Endothelial cell of umbilical vein (primary cell): ENCODE data around the gene ECT2. TPM values are rescaled to one million over a fixed set of nuclear protein-coding genes. Genes with fewer than 3 reads are reported as not detected.

Source experiments
- BruUV-seq: library from RNA; stranded (reverse); fragments of 400-500 nt; replicated peaks from 2 replicates; lab custom pipeline; 2021; lab: Mats Ljungman, UMichigan
- CTCF ChIA-PET: fragments of 300-600, 350-600 bp; sonication (Branson Sonifier 250); formaldehyde crosslinking; loops from one replicate; lab custom pipeline; 2021; ENCODE audit warnings: antibody characterized with exemption, inconsistent platforms; lab: Charles Lee
- POLR2A ChIA-PET: fragments of 300-600, 350-600 bp; sonication (Branson Sonifier 250); formaldehyde crosslinking; loops from one replicate; lab custom pipeline; 2021; ENCODE audit warnings: antibody characterized with exemption, inconsistent platforms; lab: Charles Lee
- DNase-seq: peaks from one replicate; pipeline ENCODE4 v3.0.0-alpha.2; 2011; ENCODE audit warnings: low read depth, low spot score
- FAIRE-seq: peaks from 2 replicates; lab custom pipeline; 2011; peaks lifted over from hg19 to GRCh38; lab: Jason Lieb, UNC
- H2AFZ ChIP-seq: 2 replicates; pipeline ENCODE4 v1.6.0; 2012; ENCODE audit warnings: low read depth, low read length, control low read depth, inconsistent platforms
- H3K27ac ChIP-seq: 2 replicates; pipeline ENCODE4 v1.5.1; 2011; ENCODE audit warnings: low read depth, mild to moderate bottlenecking, control low read depth, low read length, moderate library complexity; ENCODE audit not compliant: insufficient read depth
- H3K27me3 ChIP-seq, 2 experiments: 2 replicates each; pipeline versions ENCODE4 v1.6.0 to v1.6.1; 2011; ENCODE audit warnings: low read length in 2 of 2, mixed read lengths in 1 of 2; ENCODE audit not compliant: control insufficient read depth in 2 of 2, insufficient read depth in 2 of 2
- H3K36me3 ChIP-seq, 2 experiments: 2 replicates in 1 of 2; 3 replicates in 1 of 2; pipeline ENCODE4 v1.5.1; 2011; ENCODE audit warnings: low read length in 2 of 2, mild to moderate bottlenecking in 1 of 2, moderate library complexity in 1 of 2; ENCODE audit not compliant: control insufficient read depth in 2 of 2, insufficient read depth in 2 of 2; ENCODE audit errors: extremely low read depth in 1 of 2
- H3K4me1 ChIP-seq: 3 replicates; pipeline ENCODE4 v1.5.1; 2011; ENCODE audit warnings: mild to moderate bottlenecking, low read length; ENCODE audit not compliant: control insufficient read depth, insufficient read depth; ENCODE audit errors: extremely low read depth
- H3K4me2 ChIP-seq: 2 replicates; pipeline ENCODE4 v1.6.1; 2011; ENCODE audit warnings: low read length, control low read depth, mixed read lengths; ENCODE audit not compliant: insufficient read depth
- H3K4me3 ChIP-seq, 3 experiments: fragments of 200-600 bp in 1 of 3; sonication (generic), shearing (Covaris generic) in 1 of 3; replicated peaks in 1 of 3; 2 replicates each; pipeline ENCODE4 v1.5.1; 2011 to 2016; ENCODE audit warnings: control low read depth in 3 of 3, low read length in 3 of 3, mild to moderate bottlenecking in 2 of 3, inconsistent platforms in 1 of 3, low read depth in 1 of 3, moderate library complexity in 1 of 3; ENCODE audit not compliant: insufficient read depth in 1 of 3
- H3K79me2 ChIP-seq: 2 replicates; pipeline ENCODE4 v1.6.0; 2012; ENCODE audit warnings: low read length, inconsistent platforms; ENCODE audit not compliant: control insufficient read depth, insufficient read depth
- H3K9ac ChIP-seq: replicated peaks from 2 replicates; pipeline ENCODE3; 2011; ENCODE audit warnings: low read length, control low read depth; ENCODE audit not compliant: insufficient read depth; ENCODE audit errors: extremely low read depth
- H3K9me1 ChIP-seq: replicated peaks from 3 replicates; pipeline ENCODE4 v1.6.0; 2011; ENCODE audit warnings: mild to moderate bottlenecking, low read length; ENCODE audit not compliant: control insufficient read depth, insufficient read depth; ENCODE audit errors: extremely low read depth
- H3K9me3 ChIP-seq: replicated peaks from 2 replicates; pipeline ENCODE4 v1.5.1; 2012; ENCODE audit warnings: low read length, inconsistent platforms; ENCODE audit not compliant: control insufficient read depth, insufficient read depth
- H4K20me1 ChIP-seq: replicated peaks from 2 replicates; pipeline ENCODE3; 2011; ENCODE audit warnings: mild to moderate bottlenecking, low read length; ENCODE audit not compliant: control insufficient read depth, insufficient read depth; ENCODE audit errors: extremely low read depth
- CTCF ChIP-seq, 2 donors: IDR thresholded peaks; 1 replicate in 1 of 2; 2 replicates in 1 of 2; pipeline ENCODE4 v1.5.1; 2011; ENCODE audit warnings: low read length in 2 of 2, mild to moderate bottlenecking in 2 of 2, moderate library complexity in 2 of 2, control low read depth in 1 of 2, inconsistent platforms in 1 of 2, low read depth in 1 of 2; ENCODE audit not compliant: insufficient read depth in 1 of 2; ENCODE audit errors: extremely low read depth in 1 of 2
- FOS ChIP-seq: IDR thresholded peaks from 2 replicates; pipeline ENCODE4 v1.6.1; 2011; ENCODE audit warnings: mild to moderate bottlenecking, low read length, moderate library complexity, borderline replicate concordance; ENCODE audit not compliant: insufficient read depth
- GATA2 ChIP-seq: IDR thresholded peaks from 2 replicates; pipeline ENCODE4 v1.7.0; 2011; ENCODE audit warnings: low read depth, mild to moderate bottlenecking, moderate library complexity, mixed read lengths, low read length; ENCODE audit not compliant: insufficient read length, insufficient read depth
- MAX ChIP-seq: IDR thresholded peaks from 2 replicates; pipeline ENCODE4 v1.6.1; 2011; ENCODE audit not compliant: insufficient read depth, insufficient read length
- MYC ChIP-seq: IDR thresholded peaks from one replicate; pipeline ENCODE4 v1.6.1; 2011; ENCODE audit warnings: mild to moderate bottlenecking, low read depth, low read length
- POLR2A ChIP-seq: IDR thresholded peaks from 2 replicates; pipeline ENCODE4 v1.6.1; 2012; ENCODE audit warnings: low read depth, mild to moderate bottlenecking, control low read depth, low read length
- POLR2AphosphoS5 ChIP-seq: IDR thresholded peaks from 2 replicates; pipeline ENCODE4 v1.6.1; 2012; ENCODE audit warnings: low read depth, mild to moderate bottlenecking, control low read depth, low read length, moderate library complexity; ENCODE audit not compliant: insufficient read depth
- dilution Hi-C: fragments of 300-500 bp; cut with MboI; formaldehyde crosslinking; loops from one replicate; pipeline ENCODE4 v1.15.0; 2019; ENCODE audit warnings: low sequenced_read_pairs; ENCODE audit not compliant: extremely low pct_ligation_motif_present
- intact Hi-C: fragments of 100-400 bp; cut with micrococcal nuclease; formaldehyde crosslinking; loops from one replicate; pipeline ENCODE4 v1.10.0; 2022
- polyA plus RNA-seq, 4 experiments: library from polyadenylated mRNA; depleted of rRNA in 3 of 4; stranded (reverse) in 3 of 4; unstranded in 1 of 4; fragments of >200 nt; gene quantifications; 2 replicates each; pipeline versions ENCODE4 v1.2.1 to v1.2.3, GENCODE V29; 2011 to 2012; ENCODE audit warnings: missing spikeins in 1 of 4
- small RNA-seq: library from RNA; depleted of rRNA; stranded (forward); fragments of <200 nt; gene quantifications from one replicate; pipeline ENCODE3, GENCODE V24; 2012; ENCODE audit warnings: low replicate concordance, low read depth; ENCODE audit not compliant: insufficient read depth, insufficient read length
- total RNA-seq: library from RNA; stranded (reverse); gene quantifications from 2 replicates; pipeline ENCODE4 v1.2.3, GENCODE V29; 2021

The ECT2 gene
- total and polyA plus RNA-seq, 2 donors (not counting 3 experiments of a cell fraction or from before 2014, with no cell fraction given) = 10.3 to 47.5 TPM

- intact Hi-C loops = loop anchor here (1.0 to 2.0 kb wide), 3 partner anchors 13 to 49 kb away; no protein-coding TSS in a partner anchor
- H3K9ac ChIP-seq = no peak overlapping the region
- H2AFZ ChIP-seq = peak overlapping the region; percentile 70
- H3K4me3 ChIP-seq = no peak overlapping the region
- dilution Hi-C loops = no loop called here
- H3K4me2 ChIP-seq = peak overlapping the region; percentile 45
- H3K79me2 ChIP-seq = no peaks in the 10 kb centered on the region
- CTCF ChIA-PET = interaction anchor here (0.7 to 1.4 kb wide), 6 partner anchors 11 to 175 kb away, joined by 3 to 7 read pairs (median 4); no protein-coding TSS in a partner anchor
- peaks cover 26% of the 10 kb centered on the region for H3K4me1 ChIP-seq
- no peaks in the 10 kb centered on the region for H3K36me3 ChIP-seq
- FAIRE-seq = peak; percentile 92
- no peaks in the 10 kb centered on the region for H3K9me3 ChIP-seq
- H3K27ac ChIP-seq = peak overlapping the region; percentile 19
- DNase-seq = peak; percentile 77
- no peak for TF ChIP-seq CTCF (IDR thresholded peaks at IDR 0.05; ENCODE audit: extremely low read depth in 1 of 2, insufficient read depth in 1 of 2, low read depth in 1 of 2, low read length in 2 of 2)
- no peak for TF ChIP-seq POLR2A
- no peak for TF ChIP-seq GATA2
- TF ChIP-seq MAX = no peak
- TF ChIP-seq POLR2AphosphoS5 = no peak
- TF ChIP-seq MYC = no peak
- no peak for TF ChIP-seq FOS
- H4K20me1 ChIP-seq = no peaks in the 10 kb centered on the region
- no TSS peak for BruUV-seq
- no peaks in the 10 kb centered on the region for H3K27me3 ChIP-seq
- no peaks in the 10 kb centered on the region for H3K9me1 ChIP-seq
- POLR2A ChIA-PET = no interaction called here
These were observed 119.4 kb downstream of the ECT2 start for GRCh38 chr3:172869784-172870518.

Small RNA genes within 50 kb of the gene (small RNA-seq; reads per million reads assigned to genes)
- not detected for gene AC108667.1
- gene RF00139 = not detected
- gene RNU4-4P = not detected
- not detected for gene RNU6-547P

Other genes starting within 250 kb of the ECT2 start
- 18.5 and 31.2 TPM in 2 replicates for gene TNFSF10, start 227.3 kb upstream of the ECT2 start, total RNA-seq
- 35.6 and 55.0 TPM in 2 replicates for gene TNFSF10, start 227.3 kb upstream of the ECT2 start, polyA plus RNA-seq
- 20.3 and 20.5 TPM in 2 replicates for gene NCEH1, start 39.7 kb upstream of the ECT2 start, total RNA-seq
- gene NCEH1, start 39.7 kb upstream of the ECT2 start, polyA plus RNA-seq = 9.6 and 10.0 TPM in 2 replicates